GM19324 (cell line): Measurements from ENCODE around the gene USP48.

Source experiments
- ATAC-seq: cut with Tn5 transposase; IDR thresholded peaks from one replicate; pipeline ENCODE4 v1.9.1; 2021; ENCODE audit warnings: mild to moderate bottlenecking, moderate library complexity; ENCODE audit not compliant: unreplicated experiment, low FRiP score

The USP48 gene

GRCh38 chr1:21670956-21671902 lies 111.7 kb downstream of the USP48 start:
- ATAC-seq, result no peak

- no peak for ATAC-seq
Observed at GRCh38 chr1:21670059-21670881, 112.7 kb downstream of the USP48 start.

GRCh38 chr1:21669258-21670058 lies 113.5 kb downstream of the USP48 start, which contains the start of gene RAP1GAP:
RAP1GAP (minus strand) TSS chr1:21669357; CDS start chr1:21620032, 49,325 bp downstream.
- ATAC-seq, result no peak

- no peak for ATAC-seq
Observed at GRCh38 chr1:21668951-21669257, 114.0 kb downstream of the USP48 start.

- no peak for ATAC-seq
Observed at GRCh38 chr1:21668232-21668950, 114.6 kb downstream of the USP48 start.

- no peak for ATAC-seq
Observed at GRCh38 chr1:21667348-21668231, 115.4 kb downstream of the USP48 start.

- ATAC-seq, result no peak
Observed at GRCh38 chr1:21666576-21667320, 116.2 kb downstream of the USP48 start.

- no peak for ATAC-seq
Observed at GRCh38 chr1:21665711-21666575, 117.0 kb downstream of the USP48 start.

- ATAC-seq, result no peak
Observed at GRCh38 chr1:21664806-21665588, 118.0 kb downstream of the USP48 start.

GRCh38 chr1:21663951-21664805 lies 118.8 kb downstream of the USP48 start:
- ATAC-seq, result no peak

- no peak for ATAC-seq
Observed at GRCh38 chr1:21663248-21663950, 119.5 kb downstream of the USP48 start.

GRCh38 chr1:21662426-21663247 lies 120.3 kb downstream of the USP48 start:
- no peak for ATAC-seq

GRCh38 chr1:21661886-21662285 lies 121.1 kb downstream of the USP48 start:
- no peak for ATAC-seq

GRCh38 chr1:21659924-21660326 lies 123.0 kb downstream of the USP48 start:
- no peak for ATAC-seq
